NCI-H82 (cell line): ENCODE results near the gene TRABD2B.

ENCODE experiments used
- DNase-seq: peaks from one replicate; lab custom pipeline; 2025; lab: John Stamatoyannopoulos, UW

TRABD2B gene

DNA sequence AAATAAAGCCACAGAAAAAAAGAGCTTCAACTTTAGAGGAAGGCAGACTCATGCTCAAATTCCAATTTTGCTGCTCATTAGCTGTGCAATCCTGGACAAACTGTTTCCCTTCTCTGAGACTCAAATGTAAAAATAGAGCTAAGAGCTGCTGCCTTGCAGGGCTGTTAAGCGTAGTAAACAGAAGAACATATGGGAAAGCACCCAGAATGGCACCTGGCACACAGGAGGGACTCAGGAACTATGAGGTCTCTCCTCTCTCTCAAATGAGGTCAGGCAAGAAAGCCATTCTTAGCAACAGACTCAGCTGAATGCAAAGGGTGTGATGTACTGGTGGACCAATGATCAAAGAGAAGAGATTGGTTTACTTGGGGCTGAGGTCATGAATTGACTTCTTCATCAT is 61.3 kb downstream of the TRABD2B start:
- DNase-seq, result no peak

DNA sequence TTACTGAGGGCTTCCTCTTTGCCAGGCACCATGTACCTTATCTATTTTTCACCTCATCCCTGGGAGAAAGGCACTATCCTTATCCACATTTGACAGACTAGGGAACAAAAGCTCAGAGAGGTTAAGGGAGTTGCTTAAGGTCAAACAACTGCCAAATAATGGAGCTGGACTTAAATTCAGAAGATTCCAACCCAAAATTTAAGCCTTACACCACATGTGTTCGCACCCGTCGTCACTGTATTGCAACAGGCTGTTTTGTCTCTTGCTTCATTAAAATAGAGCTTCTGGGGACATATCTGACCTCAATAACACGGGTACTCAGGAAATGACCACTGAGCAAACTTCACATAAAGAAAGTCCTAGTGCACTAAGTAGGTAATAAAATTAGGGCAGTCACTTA is 62.0 kb downstream of the TRABD2B start:
- DNase-seq, result no peak

DNA sequence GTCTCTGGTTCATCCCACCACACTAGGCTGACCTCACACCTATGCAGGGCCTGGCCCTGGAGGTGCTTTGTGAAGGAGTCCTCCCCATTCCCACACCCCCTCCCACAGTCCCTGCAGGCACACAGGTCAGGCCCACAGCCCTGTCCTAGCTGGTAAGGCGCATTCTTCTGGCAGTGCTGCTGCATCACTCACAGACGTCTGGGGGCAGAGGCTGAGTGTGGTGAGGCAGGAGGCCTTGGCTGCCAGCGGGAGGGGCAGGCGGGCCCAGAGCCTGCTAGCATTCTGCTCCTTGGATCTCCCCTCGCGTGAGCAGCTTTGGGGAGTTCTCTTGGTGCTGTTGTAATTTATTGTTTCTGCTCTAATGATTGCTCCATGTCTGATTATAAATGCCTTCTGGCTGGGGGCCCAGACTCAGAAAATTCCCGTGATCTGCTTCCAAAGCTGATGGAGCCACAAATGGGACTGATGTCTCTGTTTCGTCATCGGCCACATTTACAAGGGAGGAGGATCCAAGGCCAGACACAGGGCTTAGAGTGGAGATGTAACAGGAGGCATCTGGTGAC is 62.9 kb downstream of the TRABD2B start:
- no peak for DNase-seq

DNA sequence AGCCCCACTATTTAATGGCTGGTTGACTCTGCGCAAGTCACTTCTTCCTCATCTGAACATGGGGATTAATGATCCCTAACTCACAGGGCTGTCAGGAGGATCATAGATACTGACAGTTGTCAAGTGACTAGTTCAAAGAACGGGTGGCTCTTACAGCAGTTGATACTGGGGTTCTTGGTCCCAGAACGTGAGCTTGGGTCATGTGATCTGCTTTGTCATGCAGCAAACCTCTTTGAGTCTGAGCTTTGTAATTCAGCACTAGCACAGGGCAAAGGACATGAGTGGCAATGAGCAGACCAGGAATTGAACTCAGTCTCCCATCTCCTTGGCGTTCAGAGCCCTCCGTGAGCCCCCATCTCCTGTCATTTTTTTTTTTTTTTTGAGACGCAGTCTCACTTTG is 64.4 kb downstream of the TRABD2B start:
- no peak for DNase-seq

DNA sequence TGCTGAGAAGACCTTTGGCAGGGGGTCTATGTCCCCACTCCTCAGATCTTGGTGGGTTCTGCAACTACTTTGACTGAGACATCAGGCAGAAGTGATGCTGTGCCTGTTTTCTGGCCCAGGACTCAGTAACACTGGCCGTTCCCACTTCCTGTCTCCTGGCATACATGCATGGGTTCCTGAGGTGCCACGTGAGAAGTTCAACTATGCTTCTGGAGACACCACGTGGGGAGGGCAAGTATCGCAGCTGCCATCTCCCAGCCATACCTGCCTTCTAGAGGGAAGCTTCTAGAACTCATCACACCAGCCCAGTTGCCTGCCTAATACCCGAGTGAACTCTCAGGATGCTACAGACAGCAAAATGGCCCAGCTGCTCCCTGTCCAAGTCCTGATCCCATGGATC is 65.8 kb downstream of the TRABD2B start:
- peak; percentile 20 for DNase-seq

DNA sequence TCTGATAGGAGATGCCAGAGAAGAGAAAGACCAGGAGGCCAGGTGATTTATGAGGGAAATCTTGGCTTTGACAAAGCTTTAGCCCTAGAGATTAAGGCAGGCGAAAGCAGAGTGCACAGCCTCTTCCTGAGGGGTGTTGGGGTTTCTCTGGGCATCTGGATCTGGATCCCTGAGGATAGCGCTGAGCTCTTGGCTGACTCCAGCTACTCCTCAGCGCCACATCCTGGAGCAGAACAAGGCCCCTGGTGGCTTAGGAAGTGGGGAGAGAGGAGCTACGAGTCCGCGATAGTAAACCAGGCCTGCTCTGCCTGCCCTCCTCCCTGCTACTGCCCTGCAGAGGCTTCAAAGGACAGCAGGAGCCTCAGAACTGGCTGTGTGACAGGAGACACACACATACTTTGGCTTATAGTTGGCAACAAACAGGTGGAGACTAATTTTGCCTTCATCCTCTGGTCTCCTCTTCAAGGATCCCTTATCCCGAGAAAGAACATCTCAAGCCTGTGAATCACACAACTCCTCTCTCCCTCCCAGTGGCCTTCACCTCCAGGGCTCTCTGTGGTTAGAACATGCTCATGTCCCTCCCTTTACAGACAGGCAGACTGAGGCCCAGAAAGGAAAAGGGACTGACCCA is 66.9 kb downstream of the TRABD2B start:
- peak; percentile 54 for DNase-seq

DNA sequence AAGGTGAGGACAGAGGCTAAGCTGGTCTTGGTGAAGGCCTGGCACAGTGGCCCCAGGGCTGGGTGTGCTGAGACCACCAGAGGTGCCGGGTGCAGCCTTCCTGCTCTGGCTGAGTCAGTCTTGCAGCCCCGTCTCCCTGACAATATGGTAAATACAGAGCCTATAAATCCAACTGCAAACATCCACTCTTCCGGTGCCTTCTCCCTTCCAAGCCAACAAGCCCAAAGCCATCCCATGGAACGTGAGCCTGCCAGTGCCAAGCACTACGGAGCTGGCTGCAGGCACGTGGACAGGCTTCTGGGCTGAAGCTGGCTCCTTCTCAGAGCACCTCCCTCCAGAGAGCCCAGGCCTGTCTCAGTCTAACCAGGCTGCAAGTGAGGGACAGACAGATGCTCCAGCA is 70.0 kb downstream of the TRABD2B start:
- DNase-seq, result no peak

DNA sequence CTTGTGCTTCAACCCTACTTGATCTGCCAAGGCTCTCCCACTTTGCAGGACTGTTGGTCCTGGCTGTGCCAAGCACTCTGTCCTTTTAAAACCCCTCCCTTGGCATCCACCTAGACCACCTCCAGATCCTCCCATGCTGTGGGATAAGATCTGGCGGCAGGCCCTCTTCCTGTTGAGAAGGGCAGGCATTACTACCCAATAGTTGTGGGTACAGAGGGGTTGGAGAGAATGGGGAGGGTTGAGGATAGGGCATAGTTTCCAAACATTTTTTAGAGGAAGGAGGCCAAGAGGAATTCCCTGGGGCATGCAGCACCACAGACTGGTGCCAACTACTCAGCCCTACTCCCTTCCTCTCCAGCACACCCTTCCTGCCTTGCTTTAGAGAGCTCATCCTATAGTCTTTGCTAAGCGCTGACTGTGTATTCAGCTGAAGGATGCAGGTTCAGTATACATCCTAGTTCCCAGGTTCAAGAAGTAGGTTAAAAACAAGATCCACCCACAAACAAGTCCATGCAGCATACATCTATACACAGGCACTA is 70.7 kb downstream of the TRABD2B start:
- no peak for DNase-seq

DNA sequence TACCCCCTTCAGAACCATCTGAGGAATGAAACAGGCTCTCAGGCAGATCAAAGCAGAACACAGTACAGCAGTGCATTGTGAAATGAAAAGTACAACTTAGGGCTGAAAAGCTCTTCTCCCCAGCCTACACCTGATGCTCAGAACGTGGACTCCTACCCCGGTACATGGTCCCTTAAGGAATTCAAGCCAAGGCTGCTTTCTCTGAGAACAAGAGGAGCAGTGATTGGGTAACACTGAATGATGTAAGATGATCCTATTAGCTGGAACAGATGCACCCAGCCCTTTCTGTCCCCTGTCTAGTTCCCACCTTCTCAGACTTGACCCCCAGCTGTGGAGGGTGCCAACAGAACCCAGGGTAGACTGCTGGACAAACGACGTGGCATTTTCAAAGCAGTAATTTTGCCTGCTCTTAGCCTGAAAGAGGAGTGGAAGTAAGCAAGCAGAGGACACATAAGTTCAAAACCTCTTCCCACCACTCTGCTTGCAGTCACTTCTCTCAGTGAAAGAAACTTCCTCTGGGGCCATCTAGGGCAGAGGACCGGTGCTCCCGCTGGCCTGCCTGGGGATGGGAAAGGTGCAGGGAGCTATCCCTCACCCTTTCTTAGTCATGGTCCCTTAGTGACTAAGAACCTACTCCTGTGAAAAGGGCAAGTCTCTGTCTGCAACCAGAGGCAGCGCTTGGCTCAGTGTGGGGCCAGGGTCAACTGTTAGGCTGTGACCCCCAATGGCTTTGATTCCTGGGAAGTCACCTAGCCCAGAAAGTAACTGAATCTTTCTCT is 72.7 kb downstream of the TRABD2B start:
- DNase-seq, result peak; percentile 46

DNA sequence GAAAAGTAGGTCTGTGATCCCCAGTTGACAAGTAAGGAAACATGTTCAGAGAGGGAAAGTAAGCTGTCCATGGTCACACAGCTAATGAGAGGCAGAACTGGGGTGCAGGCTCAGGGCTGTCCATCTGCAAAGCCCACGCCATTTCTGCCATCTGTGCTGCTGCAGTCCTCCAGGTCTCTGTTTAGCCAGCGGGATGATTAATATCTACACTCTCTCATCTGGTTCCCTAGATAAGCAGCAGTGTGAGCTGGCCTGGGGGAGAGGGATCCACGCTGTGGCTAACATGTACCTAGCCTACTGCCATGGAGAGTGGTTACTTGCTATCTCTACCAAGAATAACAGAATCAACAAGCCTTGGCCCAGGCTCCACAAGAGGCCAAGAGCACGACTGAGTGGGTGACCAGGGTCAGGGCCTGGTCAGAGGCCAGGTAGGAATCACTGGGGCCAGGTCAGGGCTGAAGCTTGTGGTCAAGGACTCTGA is 75.2 kb downstream of the TRABD2B start:
- no peak for DNase-seq

DNA sequence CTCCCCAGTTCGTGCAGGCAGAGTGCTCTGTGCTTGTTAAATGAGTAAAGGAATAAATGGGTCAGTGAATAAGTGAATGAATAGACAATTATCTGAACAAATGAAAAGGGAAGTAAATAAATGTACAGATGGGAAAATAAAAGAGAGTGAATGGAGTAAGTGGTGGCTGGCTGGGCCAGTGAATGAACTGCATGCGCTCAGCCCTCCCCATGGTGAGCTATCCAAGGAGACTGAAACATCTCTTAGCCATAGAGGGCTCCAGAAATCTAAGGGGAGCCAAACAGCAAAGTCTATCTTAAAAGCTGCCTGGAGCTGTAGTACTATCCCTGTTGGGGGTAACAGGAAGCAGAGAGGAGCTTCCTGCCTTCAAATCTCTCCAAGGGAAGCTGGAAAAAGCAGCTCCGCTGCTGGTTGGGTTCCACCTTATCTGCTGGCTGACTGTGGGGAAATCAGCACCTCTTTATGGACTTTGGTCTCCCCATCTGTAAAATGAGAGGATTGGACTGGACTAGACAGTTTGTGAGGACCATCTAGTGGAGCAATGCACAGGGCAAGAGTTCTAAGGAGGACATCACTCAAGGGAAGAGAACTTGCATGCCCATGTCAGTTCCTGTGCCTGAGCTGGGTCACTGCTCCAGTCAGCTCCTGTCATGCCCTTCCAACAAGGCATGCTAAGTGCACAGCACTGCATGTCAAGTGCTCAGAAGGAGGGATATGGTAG is 77.9 kb downstream of the TRABD2B start:
- no peak for DNase-seq

DNA sequence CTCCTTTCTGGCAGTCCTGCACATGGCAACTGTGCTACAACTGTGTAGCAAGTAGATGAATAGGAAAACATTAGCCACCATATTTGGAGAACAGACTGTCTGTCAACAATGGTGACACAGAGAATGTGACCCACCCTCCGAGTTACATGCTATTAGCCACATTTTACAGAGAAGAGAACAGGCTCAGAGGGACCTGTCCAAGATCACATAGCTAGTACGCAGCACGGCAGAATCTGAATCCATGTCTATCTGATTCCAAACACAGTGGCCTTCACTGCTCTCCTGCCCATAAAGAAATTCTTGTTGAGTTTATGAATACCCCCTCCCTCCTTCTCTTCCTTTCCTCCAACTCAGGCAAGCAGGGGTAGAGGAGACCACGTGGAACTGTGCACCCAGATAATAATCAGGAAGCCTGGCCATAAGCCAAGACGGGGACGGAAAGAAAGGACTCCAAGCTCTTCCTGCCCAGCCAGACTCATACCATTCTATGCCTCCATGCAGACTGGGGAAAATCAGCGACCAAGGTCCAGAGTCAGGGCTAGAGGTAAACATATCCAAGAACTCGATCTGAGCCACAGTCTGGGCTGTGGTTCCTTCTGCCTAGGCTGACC is 78.8 kb downstream of the TRABD2B start:
- DNase-seq, result no peak

DNA sequence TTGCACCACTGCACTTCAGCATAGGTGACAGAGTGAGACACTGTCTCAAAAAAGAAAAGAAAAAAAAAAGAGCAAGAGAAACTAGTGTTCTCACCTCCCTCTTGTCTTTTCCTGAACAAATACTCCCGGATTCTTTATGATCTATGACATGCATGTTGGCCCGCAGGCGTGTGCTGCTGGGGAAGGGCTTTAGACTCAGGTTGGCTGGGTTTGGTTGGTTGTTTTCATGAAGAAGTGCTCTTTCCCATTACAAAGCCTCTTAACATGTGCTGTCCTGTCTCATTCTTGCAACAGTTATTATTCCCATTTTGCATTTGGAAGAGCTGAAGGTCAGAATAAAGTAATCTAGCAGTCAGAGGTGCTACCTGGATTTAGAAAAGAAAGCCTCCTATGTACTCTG is 79.5 kb downstream of the TRABD2B start:
- no peak for DNase-seq

DNA sequence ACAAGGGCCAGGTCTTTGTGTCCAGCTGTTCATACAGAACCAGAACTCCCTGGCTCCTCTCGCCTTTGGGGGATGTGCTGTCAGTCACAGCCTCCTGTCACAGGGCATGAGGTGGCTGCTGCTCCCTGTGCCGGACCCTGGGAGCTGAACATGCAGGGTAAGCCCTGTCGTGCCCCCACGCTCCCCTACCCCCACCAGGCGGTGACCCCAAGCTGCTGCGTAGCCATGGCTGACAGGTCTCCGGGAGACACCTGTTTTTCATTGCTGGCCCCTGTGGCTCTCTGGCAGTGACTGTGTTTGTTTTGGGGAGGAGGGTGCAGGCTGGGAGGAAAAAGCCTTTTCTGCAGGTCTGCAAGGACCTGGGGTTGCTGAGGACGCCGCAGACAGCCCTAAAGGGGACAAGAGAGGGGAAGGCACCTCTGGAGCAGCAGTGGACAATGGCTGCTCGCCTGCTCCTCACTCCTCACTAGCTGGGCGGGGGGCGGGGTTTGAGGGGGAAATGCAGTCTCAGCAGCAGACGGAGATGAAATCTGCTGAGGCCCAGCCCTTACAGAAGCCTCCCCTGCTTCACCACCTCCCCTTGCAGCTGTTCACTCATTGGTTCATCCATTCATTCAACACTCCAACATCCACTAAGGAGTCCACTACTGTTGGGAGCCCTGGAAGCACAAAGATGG is 81.4 kb downstream of the TRABD2B start:
- DNase-seq, result peak; percentile 78

DNA sequence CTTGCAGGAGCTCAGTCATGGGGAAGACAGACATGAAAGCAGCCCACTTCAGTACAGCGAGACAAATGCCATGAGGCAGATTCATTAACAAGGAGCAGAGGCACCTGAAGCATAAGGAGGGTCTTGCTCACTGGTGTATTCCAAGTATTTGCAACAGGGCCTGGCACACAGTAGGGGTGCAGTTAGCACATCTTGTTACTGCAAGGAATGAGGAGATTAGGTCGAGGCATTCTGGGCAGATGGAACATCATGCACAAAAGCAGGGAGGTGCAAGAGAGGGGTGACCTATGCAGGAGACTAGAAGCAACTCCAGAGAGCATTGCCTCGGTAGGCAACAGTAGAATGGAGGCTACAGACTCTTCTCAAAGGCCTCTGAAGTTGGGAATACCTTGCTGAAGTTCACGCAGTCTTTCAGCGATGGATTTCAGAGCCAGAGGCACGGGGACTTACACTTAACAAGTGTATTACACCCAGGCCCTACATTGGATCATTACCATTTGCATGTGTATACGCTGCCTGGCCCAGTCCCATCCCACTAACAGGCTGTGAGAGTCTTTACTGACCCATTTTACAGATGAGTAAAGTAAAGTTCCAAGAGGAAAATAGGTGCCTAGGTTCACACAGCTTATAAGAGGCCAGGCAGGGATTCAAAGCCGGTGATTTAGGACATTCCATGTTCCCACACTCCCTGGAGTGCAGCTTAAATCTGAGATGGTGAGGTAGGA is 82.1 kb downstream of the TRABD2B start:
- DNase-seq, result no peak

DNA sequence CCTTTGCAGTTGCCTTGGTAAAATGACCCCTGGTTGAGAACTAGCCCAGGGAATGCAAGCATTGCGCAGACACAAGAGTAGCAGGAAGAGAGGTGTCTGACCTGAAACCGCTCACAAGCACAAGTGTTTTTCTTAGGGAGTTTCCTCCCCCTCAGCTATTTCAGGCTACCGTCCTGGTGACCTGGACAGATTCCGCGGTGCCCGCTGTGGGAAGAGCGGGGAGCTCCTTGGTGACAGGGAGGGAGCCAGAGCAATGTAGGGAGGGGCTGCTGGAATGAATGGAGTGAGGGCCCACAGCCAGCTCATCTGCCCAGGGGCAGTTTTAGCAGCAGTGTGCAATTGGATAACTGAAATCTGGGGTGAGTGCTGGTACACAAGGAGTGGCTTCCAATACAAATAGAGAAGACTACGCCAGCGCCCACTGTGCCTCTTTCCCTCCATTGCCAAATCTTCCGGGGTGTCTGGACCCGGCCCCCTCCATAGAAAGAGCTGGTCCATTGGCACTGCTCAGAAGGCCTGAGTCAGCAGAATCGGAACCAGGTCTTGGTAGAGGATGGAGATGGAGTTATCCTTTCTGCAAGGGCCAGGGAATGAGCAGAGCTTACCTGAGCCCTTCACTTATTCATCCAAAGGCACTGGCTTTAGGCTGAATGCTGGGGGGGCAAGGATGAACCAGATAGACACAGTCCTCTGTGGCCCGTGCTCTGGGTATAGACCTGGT is 82.8 kb downstream of the TRABD2B start:
- no peak for DNase-seq

DNA sequence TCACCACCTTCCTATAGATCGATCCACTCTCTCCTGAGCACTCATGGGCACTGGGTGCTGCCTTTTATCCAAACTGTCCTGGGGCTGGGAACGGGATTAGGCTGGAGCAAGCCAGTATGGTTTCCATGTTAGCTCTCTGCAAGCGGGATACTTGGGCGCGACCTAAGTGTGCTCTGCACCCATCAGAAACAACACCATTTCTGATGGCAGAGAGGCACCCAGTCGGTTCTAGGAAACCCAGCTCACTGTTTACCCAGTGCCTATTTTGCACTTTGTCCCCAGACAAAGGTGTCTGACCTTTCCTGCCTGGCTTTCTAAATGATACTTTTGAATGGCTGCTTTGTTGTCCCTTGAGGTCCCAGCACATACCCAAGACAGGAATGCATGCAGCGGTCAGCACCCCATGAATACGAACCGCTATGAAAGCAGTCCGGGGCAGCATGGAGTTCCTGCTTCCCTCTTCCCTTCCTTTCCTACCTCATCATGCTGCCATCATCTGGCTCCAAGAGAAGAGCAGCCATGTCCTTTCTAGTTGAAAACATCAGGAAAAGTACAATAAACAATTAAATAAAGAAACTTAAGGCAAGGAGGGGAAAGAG is 83.9 kb downstream of the TRABD2B start:
- no peak for DNase-seq

DNA sequence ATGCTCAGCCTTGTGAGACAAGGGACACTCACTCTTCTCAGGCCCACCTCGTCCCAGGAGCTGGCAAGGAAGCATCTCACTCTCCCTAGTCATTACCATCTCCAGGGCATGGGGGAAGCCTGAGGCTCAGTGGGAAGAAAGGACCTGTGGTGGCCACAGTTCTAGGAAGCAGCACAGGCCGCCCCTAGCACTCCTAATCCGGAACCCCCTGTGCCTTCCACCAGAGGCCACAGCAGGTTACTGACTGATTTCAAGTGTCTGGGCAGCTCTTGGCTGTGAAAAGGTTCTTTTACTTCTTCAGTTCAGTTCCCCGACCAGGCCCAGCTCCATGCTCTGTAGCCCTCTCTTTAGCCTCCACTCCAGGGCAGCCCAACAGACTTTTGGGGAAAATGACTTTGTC is 84.4 kb downstream of the TRABD2B start:
- no peak for DNase-seq

DNA sequence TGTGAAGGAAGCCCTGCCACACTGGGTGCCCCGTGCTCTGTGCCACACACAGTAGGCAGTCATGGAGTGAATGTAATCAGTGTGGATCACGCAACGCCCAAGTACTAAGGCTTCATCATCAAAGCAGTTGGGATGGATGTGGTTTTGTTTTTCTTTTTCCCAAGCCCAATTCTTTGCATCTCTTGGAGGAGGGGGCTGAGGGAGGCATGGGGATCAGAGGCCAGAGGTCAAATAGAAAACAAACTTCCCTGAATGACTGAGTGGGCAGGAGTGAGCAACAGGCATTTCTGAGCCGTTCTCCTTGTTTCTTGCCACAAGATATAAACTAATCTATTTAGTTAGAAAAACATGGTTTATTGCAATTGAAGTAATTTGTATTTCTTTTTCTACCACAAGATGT is 85.3 kb downstream of the TRABD2B start:
- DNase-seq, result no peak

DNA sequence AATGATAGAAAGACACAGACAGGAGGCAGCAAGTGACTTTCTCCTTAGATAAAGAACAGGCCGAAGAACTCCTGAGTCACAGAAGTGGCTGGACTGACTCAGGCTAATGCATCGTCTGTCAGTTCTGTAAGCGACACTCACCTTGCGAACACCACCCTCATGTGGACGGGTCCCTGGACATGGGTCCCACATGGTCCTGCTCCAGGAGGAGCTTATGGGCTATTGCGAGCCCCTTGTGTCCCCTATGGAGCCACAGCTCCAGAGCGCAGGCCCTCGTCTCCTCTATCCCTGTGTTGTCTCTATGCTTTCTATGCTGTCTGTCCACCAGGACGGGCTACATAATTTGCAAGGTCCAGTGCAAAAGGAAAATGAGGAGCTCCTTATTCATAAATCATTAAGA is 85.8 kb downstream of the TRABD2B start:
- DNase-seq, result no peak
